ENCODE results near the gene MCL1.
A peak's percentile ranks its signal among the peaks of the same experiment; 100 is the strongest.
"Not testable (repeated sequence)": the region's sequence is repeated elsewhere in the genome, so short reads cannot be mapped to it uniquely, and the experiment has no call there.

Gene MCL1

DNA sequence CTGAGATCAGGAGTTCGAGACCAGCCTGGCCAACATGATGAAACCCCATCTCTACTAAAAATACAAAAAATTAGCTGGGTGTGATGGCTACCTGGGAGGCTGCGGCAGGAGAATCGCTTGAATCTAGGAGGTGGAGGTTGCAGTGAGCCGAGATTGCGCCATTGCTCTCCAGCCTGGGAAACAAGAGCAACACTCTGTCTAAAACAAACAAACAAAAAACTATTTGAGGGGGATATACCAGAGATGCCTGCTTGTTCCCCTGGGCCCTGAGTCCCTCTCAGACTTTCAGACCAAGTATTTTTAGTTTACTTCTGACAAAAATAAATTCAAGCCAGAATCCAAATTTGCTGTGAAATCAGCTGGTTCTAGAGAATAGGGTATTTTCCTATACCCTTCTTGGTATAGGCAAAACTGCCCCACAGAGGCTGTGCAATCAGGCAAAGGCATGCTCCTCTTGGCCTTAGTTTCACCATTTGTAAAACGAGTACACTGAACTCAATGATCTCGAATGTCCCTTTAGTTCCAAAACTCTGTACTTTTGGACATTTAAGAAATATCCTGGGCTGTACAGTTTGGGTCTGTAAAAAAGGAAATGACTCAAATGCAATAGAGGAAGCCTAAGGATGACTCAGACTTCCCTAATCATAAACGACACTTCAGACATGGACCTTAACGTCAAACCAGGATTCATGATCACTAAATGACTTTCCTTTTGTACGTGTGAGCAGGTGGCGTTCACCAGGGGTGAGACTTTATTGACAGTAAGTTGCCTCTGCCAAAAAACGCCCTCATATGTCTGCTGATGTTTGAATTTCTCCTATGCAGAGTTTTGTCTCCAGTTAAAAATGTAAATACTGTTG lies 33.9 kb upstream of the MCL1 start:
- Mint-ChIP-seq H3K36me3 (peaks cover 26 to 45% of the 10 kb centered on the region in 2 donors), H3K9me3 (no peaks in the 10 kb centered on the region), H3K4me3 (peak overlapping the region; percentile 50 to 55), H3K27ac (peak overlapping the region; percentile 84), H3K27me3 (no peaks in the 10 kb centered on the region), H3K4me1 (peaks cover 40 to 64% of the 10 kb centered on the region in 2 donors)
- ATAC-seq (replicated peaks) (peak; percentile 79 to 80), DNase-seq (peak; percentile 59)

DNA sequence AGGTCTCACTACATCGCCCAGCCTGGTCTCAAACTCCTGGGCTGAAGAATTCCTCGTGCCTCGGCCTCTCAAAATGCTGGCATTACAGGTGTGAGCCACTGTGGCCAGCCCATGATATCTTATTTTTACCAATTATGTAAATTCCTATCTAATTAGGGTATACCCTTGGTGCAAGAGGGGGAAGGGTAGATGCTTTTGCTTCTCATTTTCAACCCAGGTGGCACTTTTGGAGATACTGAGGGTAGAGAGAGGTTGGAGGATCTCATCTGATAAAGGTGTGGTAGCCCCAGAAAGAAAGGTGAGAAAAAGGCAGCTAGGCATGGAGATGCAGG lies 32.6 kb upstream of the MCL1 start:
- no peaks in the 10 kb centered on the region for H3K9me3 Mint-ChIP-seq
- H3K27me3 Mint-ChIP-seq = no peaks in the 10 kb centered on the region
- peak overlapping the region; percentile 84 for H3K27ac Mint-ChIP-seq
- peaks cover 23 to 41% of the 10 kb centered on the region in 2 donors for H3K36me3 Mint-ChIP-seq
- ATAC-seq (replicated peaks) (no peak), DNase-seq (no peak)
- H3K4me3 Mint-ChIP-seq = peak overlapping the region; percentile 47 to 73
- H3K4me1 Mint-ChIP-seq = peaks cover 38 to 60% of the 10 kb centered on the region in 2 donors

DNA sequence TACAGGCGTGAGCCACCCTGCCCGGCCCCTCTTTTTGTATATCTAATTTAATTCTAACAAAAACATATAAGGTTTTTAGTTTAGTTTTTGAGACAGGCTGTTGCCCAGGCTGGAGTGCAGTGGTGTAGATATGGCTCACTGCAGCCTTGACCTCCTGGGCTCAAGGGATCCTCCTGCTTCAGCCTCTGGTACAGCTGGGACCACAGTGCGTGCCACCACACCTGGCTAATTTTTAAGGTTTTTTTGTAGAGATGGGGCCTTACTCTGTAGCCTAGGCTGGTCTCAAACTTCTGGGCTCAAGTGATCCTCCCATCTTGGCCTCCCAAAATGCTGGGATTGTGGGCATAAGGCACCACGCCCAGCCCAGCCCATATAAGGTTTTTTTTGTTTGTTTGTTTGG lies 31.2 kb upstream of the MCL1 start:
- H3K4me1 Mint-ChIP-seq = peaks cover 28 to 50% of the 10 kb centered on the region in 2 donors
- peaks cover 12 to 32% of the 10 kb centered on the region in 2 donors for H3K36me3 Mint-ChIP-seq
- DNase-seq = no peak
- no peak for ATAC-seq (replicated peaks)
- H3K27ac Mint-ChIP-seq = peak overlapping the region; percentile 20
- no peak overlapping the region for H3K4me3 Mint-ChIP-seq
- H3K27me3 Mint-ChIP-seq = no peaks in the 10 kb centered on the region
- H3K9me3 Mint-ChIP-seq = no peaks in the 10 kb centered on the region

DNA sequence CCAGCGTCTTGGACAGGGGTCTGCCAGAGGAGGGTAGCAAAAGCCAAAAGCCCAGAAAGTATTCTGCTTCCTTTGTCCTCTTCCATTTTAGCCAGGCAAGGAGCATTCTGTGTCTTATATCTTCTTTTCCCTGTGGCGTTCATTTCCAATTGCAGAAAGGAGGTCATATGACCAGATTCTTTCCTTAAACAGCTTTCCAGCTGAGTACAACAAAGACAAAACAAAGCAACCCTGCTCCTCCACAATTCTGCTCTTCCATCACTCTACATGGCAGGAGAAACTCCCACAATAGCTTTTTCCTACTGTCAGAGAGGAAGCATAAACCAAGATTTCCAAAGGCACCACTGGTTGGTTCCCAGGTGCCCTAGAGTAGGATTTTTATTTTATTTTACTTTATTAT lies 30.3 kb upstream of the MCL1 start:
- H3K27me3 Mint-ChIP-seq = no peaks in the 10 kb centered on the region
- H3K9me3 Mint-ChIP-seq = no peaks in the 10 kb centered on the region
- H3K4me1 Mint-ChIP-seq = peaks cover 23 to 46% of the 10 kb centered on the region in 2 donors
- H3K4me3 Mint-ChIP-seq = no peak overlapping the region
- no peak overlapping the region for H3K27ac Mint-ChIP-seq
- ATAC-seq (replicated peaks) = no peak
- no peak for DNase-seq
- peaks cover 8 to 25% of the 10 kb centered on the region in 2 donors for H3K36me3 Mint-ChIP-seq

DNA sequence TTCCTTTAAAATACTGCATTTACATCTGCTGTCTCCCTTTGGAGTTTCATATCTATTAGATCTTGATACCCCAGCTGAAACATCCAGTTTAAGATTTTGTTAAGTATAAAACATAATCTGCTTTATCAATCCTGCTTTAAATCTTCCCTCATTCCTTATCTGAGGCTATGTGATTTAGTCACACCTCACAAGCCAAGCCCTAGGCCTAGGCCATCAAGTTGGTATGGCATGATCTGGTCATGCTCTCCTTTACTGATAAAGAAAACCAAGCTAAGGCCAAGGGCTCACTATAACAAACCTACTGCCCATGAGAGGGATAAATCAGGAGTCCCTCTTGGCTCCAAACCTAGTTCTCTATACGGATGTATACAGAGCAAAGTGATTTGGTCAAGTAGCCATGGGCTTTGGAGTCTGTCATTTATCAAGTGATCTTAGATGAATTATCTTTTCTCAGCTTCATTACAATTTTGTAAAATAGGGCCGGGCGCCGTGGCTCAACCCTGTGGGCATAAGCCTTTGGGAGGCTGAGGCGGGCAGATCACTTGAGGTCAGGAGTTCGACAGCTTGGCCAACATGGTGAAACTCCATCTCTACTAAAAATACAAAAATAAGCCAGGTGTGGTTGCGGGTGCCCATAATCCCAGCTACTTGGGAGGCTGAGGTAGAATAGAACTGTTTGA lies 27.2 kb upstream of the MCL1 start:
- Mint-ChIP-seq H3K27me3 (no peaks in the 10 kb centered on the region), H3K4me1 (peaks cover 11 to 25% of the 10 kb centered on the region in 2 donors), H3K36me3 (peaks cover 7 to 11% of the 10 kb centered on the region in 2 donors), H3K27ac (no peak overlapping the region), H3K4me3 (no peak overlapping the region), H3K9me3 (no peaks in the 10 kb centered on the region)
- DNase-seq (no peak), ATAC-seq (replicated peaks) (no peak)

DNA sequence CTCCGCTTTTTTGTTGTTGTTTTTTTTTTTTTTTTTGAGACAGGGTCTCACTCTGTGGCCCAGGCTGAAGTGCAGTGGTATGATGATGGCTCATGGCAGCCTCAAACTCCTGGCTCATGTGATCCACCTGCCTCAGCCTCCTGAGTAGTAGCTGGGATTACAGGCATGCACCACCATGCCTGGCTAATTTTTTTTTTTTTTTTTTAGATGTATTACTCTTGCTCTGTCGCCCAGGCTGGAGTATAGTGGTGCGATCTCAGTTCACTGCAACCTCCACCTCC lies 26.0 kb upstream of the MCL1 start:
- not testable (repeated sequence) for ATAC-seq (replicated peaks); H3K27me3 Mint-ChIP-seq; DNase-seq; H3K9me3 Mint-ChIP-seq; H3K4me3 Mint-ChIP-seq; H3K27ac Mint-ChIP-seq
- peaks cover 9 to 11% of the 10 kb centered on the region in 2 donors for H3K36me3 Mint-ChIP-seq
- peaks cover 5 to 18% of the 10 kb centered on the region in 2 donors for H3K4me1 Mint-ChIP-seq

DNA sequence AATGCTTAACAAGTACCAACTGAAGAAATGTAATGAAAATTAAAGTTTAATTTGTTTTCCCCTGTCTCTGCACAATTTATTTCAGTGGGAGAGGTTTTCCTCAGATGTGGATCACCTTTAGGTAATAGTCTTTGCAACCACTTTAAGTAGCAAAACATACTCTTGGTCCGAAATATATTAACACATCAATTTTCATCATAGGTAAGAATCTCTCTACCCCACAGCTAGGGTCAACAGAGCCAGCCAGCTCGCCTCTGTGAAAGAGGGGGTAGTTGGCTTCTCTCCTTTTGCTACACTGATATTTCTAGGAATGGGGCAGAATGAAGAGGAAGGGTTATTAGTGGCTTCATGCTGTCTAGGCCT lies 24.8 kb upstream of the MCL1 start:
- DNase-seq = no peak
- no peak for ATAC-seq (replicated peaks)
- Mint-ChIP-seq H3K9me3 (no peaks in the 10 kb centered on the region), H3K4me1 (peaks cover 5 to 18% of the 10 kb centered on the region in 2 donors), H3K27me3 (no peaks in the 10 kb centered on the region), H3K36me3 (peaks cover 10 to 16% of the 10 kb centered on the region in 2 donors), H3K4me3 (no peak overlapping the region), H3K27ac (no peak overlapping the region)

DNA sequence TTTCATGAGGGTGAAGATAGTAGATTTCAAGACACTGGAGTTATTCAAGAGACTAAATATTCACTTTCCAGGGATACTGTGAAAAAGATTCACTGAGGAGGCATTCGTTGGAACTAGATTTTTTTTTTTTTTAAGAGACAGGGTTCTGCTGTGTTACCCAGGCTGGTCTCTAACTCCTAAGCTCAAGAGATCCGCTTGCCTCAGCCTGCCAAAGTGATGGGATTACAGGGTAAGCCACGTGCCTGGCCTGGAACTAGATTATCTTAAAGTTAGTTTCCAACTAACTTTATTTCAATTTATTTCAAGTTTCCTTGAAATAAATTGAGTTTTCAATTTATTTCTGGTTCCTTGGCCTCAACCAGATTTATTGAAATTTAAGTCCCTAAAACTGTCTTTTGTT lies 24.3 kb upstream of the MCL1 start:
- Mint-ChIP-seq H3K27me3 (no peaks in the 10 kb centered on the region), H3K4me3 (no peak overlapping the region), H3K36me3 (peaks cover 7 to 13% of the 10 kb centered on the region in 2 donors), H3K4me1 (peaks cover 5 to 14% of the 10 kb centered on the region in 2 donors), H3K9me3 (no peaks in the 10 kb centered on the region), H3K27ac (no peak overlapping the region)
- no peak for DNase-seq
- ATAC-seq (replicated peaks) = no peak

DNA sequence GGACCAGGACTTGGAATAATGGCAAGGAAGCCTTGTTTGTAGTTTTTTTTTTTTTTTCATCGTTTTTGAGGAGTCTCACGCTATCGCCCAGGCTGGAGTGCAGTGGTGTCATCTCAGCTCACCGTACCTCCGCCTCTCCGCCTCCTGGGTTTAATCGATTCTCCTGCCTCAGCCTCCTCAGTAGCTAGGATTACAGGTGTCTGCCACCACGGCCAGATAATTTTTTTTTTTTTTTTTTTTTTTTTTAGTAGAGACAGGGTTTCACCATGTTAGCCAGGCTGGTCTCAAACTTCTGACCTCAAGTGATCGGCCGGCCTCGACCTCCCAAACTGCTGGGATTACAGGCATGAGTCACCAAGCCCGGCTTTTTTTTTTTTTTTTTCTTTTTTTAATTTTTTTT lies 23.0 kb upstream of the MCL1 start:
- peaks cover 5 to 14% of the 10 kb centered on the region in 2 donors for H3K4me1 Mint-ChIP-seq
- not testable (repeated sequence) for H3K27ac Mint-ChIP-seq; H3K4me3 Mint-ChIP-seq; H3K9me3 Mint-ChIP-seq; H3K27me3 Mint-ChIP-seq; DNase-seq; ATAC-seq (replicated peaks)
- H3K36me3 Mint-ChIP-seq = peaks cover 7 to 17% of the 10 kb centered on the region in 2 donors

DNA sequence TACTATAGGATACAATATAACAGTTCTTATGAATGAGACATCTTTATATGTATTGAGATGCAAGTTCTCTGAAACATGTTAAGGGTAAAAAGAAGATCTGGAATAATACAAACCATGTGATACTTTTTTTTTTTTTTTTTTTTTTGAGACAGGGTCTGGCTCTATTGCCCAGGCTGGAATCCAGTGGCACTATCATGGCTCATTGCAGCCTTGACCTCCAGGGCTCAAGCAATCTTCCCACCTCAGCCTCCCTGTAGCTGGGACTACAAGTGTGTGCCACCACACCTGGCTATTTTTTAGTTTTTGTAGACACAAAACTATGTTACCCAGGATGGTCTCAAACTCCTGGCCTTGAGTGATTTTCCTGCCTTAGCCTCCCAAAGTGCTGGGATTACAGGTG lies 22.1 kb upstream of the MCL1 start:
- Mint-ChIP-seq H3K4me1 (peaks cover 5 to 12% of the 10 kb centered on the region in 2 donors), H3K4me3 (no peak overlapping the region), H3K36me3 (peaks cover 7 to 16% of the 10 kb centered on the region in 2 donors), H3K9me3 (no peaks in the 10 kb centered on the region), H3K27me3 (no peaks in the 10 kb centered on the region), H3K27ac (no peak overlapping the region)
- no peak for DNase-seq
- no peak for ATAC-seq (replicated peaks)

DNA sequence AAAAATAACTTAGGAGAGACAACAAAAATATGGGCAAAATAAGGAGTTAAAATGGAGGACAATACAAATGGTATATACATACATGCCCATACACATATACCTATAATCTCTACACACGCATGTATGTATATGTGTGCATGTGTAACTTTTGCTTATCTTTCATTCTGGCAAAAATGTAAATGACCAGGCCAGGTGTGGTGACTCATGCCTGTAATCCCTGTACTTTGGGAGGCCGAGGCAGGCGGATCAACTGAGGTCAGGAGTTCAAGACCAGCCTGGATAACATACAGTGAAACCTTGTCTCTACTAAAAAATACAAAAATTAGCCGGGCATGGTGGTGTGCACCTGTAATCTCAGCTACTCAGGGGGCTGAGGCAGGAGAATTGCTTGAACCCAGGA lies 18.9 kb upstream of the MCL1 start:
- H3K27me3 Mint-ChIP-seq; H3K27ac Mint-ChIP-seq; H3K4me3 Mint-ChIP-seq; H3K4me1 Mint-ChIP-seq; ATAC-seq (replicated peaks); DNase-seq; H3K9me3 Mint-ChIP-seq: not testable (repeated sequence)
- H3K36me3 Mint-ChIP-seq = peaks cover 9 to 23% of the 10 kb centered on the region in 2 donors

DNA sequence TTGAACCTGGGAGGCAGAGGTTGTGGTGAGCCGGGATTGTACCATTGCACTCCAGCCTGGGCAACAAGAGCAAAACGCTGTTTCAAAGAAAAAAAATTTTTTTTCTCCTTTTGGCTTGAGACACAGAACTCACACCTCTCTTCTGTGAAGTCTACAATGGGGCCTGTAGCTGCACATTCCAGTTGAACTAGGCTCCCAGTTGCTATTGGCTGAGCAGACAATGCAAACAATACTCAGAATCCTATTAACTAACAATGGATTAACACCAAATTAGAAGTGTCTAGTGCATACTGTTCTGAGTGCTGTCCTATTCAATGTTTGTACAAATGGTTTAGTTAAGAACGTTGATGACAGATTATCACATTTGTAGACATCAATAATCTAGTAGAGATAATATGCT lies 17.6 kb upstream of the MCL1 start:
- DNase-seq (no peak), ATAC-seq (replicated peaks) (no peak)
- Mint-ChIP-seq H3K4me1 (peaks cover 6% of the 10 kb centered on the region in 2 donors), H3K36me3 (peaks cover 12 to 23% of the 10 kb centered on the region in 2 donors), H3K27me3 (no peaks in the 10 kb centered on the region), H3K4me3 (no peak overlapping the region), H3K27ac (no peak overlapping the region), H3K9me3 (no peaks in the 10 kb centered on the region)

DNA sequence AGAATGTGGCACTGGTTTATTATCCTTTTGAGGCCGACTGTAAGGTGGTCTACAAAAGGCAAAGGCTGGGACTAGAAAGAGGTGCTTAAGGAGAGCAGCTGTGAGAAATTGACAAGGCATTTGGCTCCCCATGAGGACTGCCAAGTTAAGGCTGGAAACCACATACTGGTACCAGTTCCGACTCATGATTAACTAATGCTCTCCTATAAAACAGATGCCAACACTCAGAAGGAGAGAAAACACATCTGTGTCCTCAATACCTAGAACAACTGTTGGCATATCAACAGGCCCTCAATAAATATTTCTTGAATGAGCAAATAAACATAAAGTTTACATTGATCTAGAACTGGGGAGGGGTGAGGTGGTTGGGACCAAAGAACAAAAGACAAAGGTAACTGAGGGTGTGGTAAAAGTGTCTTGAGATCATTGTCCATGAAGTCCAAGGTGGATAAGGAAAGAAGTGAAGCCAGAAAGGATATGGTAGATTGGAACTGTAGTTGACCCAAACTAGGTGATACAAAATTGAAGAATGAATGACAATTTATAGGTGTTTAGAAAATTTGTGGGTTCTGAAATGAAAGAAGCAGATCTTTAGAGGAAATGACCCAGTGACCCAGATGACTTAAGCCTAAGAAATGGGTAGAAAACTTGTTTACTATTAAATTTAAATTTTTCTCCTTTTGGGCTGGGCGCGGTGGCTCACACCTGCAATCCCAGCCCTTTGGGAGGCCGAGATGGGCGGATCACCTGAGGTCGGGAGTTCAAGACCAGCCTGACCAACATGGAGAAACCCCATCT lies 16.9 kb upstream of the MCL1 start:
- no peak for ATAC-seq (replicated peaks)

DNA sequence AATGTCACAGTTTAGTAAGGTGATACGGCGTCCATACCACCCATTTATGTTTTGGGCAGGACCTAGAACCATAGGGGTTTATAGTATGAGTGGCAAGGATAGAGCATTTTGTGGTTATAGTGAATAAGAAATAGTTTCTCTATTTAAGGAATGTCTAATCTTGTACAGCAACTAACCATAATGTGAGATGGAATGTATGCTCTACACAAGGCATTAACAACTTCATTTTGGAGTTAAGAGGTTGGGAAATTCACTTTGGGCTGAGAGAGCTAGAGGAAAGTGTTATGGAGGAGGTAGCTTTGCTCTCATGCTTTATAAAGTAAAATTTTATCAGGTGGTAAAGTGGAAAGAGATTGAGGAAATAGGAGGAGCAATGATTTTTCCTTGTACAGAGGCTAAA lies 3.0 kb upstream of the MCL1 start:
- peaks cover 12 to 18% of the 10 kb centered on the region in 2 donors for H3K4me1 Mint-ChIP-seq
- DNase-seq (no peak), ATAC-seq (replicated peaks) (no peak)
- no peak overlapping the region for H3K4me3 Mint-ChIP-seq
- no peaks in the 10 kb centered on the region for H3K9me3 Mint-ChIP-seq
- H3K27ac Mint-ChIP-seq = no peak overlapping the region
- no peaks in the 10 kb centered on the region for H3K27me3 Mint-ChIP-seq
- H3K36me3 Mint-ChIP-seq = peaks cover 22 to 34% of the 10 kb centered on the region in 2 donors

More for the DNA sequence above, 16.9 kb upstream of the MCL1 start:
- no peak for DNase-seq
- Mint-ChIP-seq H3K4me1 (peaks cover 6% of the 10 kb centered on the region in 2 donors), H3K36me3 (peaks cover 13 to 23% of the 10 kb centered on the region in 2 donors), H3K27ac (no peak overlapping the region), H3K27me3 (no peaks in the 10 kb centered on the region), H3K4me3 (no peak overlapping the region), H3K9me3 (no peaks in the 10 kb centered on the region)

All from stimulated activated naive B cell treated with anti-CD40 and anti-IgM and Interleukin-4, amounts not matched to agents 10 μg/mL and 1 μg/mL and 100 μg/mL, for 72 hours (primary cell).